ENCODE data around the gene CIAO2A. TPM values are rescaled to one million over a fixed set of nuclear protein-coding genes. Genes with fewer than 3 reads are reported as not detected.

CIAO2A gene
- total RNA-seq, 1 experiment from 2014 or later, result 89.8 TPM

- Histone ChIP-seq H3K27ac (ENCODE audit: low read length) (no peak overlapping the region), H3K27me3 (ENCODE audit: control insufficient read depth, insufficient read depth, low read length) (no peaks in the 10 kb centered on the region), H3K4me3 (ENCODE audit: low read depth in 2 of 2, low read length in 2 of 2) (no peak overlapping the region), H3K36me3 (ENCODE audit: control insufficient read depth, insufficient read depth, low read length) (no peaks in the 10 kb centered on the region), H3K9me3 (ENCODE audit: control insufficient read depth, insufficient read depth, low read depth, low read length) (no peaks in the 10 kb centered on the region), H3K4me1 (ENCODE audit: control insufficient read depth, insufficient read depth, low read length) (no peaks in the 10 kb centered on the region)
- DNase-seq (ENCODE audit: low read depth, low spot score) (no peak), ATAC-seq (no peak)
- TF ChIP-seq, protein P1, sequence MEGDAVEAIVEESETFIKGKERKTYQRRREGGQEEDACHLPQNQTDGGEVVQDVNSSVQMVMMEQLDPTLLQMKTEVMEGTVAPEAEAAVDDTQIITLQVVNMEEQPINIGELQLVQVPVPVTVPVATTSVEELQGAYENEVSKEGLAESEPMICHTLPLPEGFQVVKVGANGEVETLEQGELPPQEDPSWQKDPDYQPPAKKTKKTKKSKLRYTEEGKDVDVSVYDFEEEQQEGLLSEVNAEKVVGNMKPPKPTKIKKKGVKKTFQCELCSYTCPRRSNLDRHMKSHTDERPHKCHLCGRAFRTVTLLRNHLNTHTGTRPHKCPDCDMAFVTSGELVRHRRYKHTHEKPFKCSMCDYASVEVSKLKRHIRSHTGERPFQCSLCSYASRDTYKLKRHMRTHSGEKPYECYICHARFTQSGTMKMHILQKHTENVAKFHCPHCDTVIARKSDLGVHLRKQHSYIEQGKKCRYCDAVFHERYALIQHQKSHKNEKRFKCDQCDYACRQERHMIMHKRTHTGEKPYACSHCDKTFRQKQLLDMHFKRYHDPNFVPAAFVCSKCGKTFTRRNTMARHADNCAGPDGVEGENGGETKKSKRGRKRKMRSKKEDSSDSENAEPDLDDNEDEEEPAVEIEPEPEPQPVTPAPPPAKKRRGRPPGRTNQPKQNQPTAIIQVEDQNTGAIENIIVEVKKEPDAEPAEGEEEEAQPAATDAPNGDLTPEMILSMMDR (IDR thresholded peaks at IDR 0.05), result no peak
- no peak for TF ChIP-seq SIN3A (IDR thresholded peaks at IDR 0.05; ENCODE audit: borderline replicate concordance, insufficient read depth, low read depth, low read length)
- no peak for TF ChIP-seq TCF7L2 (IDR thresholded peaks at IDR 0.05; ENCODE audit: low read depth, low read length)
- TF ChIP-seq, protein P2, sequence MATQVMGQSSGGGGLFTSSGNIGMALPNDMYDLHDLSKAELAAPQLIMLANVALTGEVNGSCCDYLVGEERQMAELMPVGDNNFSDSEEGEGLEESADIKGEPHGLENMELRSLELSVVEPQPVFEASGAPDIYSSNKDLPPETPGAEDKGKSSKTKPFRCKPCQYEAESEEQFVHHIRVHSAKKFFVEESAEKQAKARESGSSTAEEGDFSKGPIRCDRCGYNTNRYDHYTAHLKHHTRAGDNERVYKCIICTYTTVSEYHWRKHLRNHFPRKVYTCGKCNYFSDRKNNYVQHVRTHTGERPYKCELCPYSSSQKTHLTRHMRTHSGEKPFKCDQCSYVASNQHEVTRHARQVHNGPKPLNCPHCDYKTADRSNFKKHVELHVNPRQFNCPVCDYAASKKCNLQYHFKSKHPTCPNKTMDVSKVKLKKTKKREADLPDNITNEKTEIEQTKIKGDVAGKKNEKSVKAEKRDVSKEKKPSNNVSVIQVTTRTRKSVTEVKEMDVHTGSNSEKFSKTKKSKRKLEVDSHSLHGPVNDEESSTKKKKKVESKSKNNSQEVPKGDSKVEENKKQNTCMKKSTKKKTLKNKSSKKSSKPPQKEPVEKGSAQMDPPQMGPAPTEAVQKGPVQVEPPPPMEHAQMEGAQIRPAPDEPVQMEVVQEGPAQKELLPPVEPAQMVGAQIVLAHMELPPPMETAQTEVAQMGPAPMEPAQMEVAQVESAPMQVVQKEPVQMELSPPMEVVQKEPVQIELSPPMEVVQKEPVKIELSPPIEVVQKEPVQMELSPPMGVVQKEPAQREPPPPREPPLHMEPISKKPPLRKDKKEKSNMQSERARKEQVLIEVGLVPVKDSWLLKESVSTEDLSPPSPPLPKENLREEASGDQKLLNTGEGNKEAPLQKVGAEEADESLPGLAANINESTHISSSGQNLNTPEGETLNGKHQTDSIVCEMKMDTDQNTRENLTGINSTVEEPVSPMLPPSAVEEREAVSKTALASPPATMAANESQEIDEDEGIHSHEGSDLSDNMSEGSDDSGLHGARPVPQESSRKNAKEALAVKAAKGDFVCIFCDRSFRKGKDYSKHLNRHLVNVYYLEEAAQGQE (IDR thresholded peaks at IDR 0.05; ENCODE audit: insufficient read depth in 1 of 2, low read depth in 2 of 2, low read length in 1 of 2), result no peak
- no peak for TF ChIP-seq POLR2AphosphoS5 (IDR thresholded peaks at IDR 0.05; ENCODE audit: low read depth, low read length)
- intact Hi-C loops (cut with micrococcal nuclease; ENCODE audit: unreplicated experiment) (no loop called here), in situ Hi-C loops (cut with HindIII; ENCODE audit: low pct_unique_long_range_greater_than_20kb, low sequenced_read_pairs) (no loop called here)
- ChIA-PET CTCF (no interaction called here), POLR2A (no interaction called here)
- BruUV-seq (replicated peaks), result no TSS peak
Observed at GRCh38 chr15:64105113-64105704, 11.6 kb upstream of the CIAO2A start.

GRCh38 chr15:64102497-64102896 is 8.9 kb upstream of the CIAO2A start:
- no peaks in the 10 kb centered on the region for H3K9me3 ChIP-seq (ENCODE audit: control insufficient read depth, insufficient read depth, low read depth, low read length)
- in situ Hi-C loops (cut with HindIII; ENCODE audit: low pct_unique_long_range_greater_than_20kb, low sequenced_read_pairs), result no loop called here
- TF ChIP-seq, protein P2 (IDR thresholded peaks at IDR 0.05; ENCODE audit: insufficient read depth in 1 of 2, low read depth in 2 of 2, low read length in 1 of 2), result no peak
- TF ChIP-seq SIN3A (IDR thresholded peaks at IDR 0.05; ENCODE audit: borderline replicate concordance, insufficient read depth, low read depth, low read length) (no peak), TCF7L2 (IDR thresholded peaks at IDR 0.05; ENCODE audit: low read depth, low read length) (no peak), POLR2AphosphoS5 (IDR thresholded peaks at IDR 0.05; ENCODE audit: low read depth, low read length) (no peak)
- TF ChIP-seq, protein P1 (IDR thresholded peaks at IDR 0.05), result no peak
- intact Hi-C loops (cut with micrococcal nuclease; ENCODE audit: unreplicated experiment), result no loop called here
- BruUV-seq (replicated peaks), result no TSS peak
- ATAC-seq (no peak), DNase-seq (ENCODE audit: low read depth, low spot score) (no peak)
- peaks cover 10% of the 10 kb centered on the region for H3K4me1 ChIP-seq (ENCODE audit: control insufficient read depth, insufficient read depth, low read length)
- no peak overlapping the region for H3K27ac ChIP-seq (ENCODE audit: low read length)
- no peaks in the 10 kb centered on the region for H3K27me3 ChIP-seq (ENCODE audit: control insufficient read depth, insufficient read depth, low read length)
- H3K36me3 ChIP-seq (ENCODE audit: control insufficient read depth, insufficient read depth, low read length), result no peaks in the 10 kb centered on the region
- no peak overlapping the region for H3K4me3 ChIP-seq (ENCODE audit: low read depth in 2 of 2, low read length in 2 of 2)
- ChIA-PET CTCF (interaction anchor here (0.5 kb wide), 1 partner anchor 11 kb away, joined by 6 read pairs; no protein-coding TSS in a partner anchor), POLR2A (no interaction called here)
